ENCODE measurements around the gene KRTAP9-6.

DNA sequence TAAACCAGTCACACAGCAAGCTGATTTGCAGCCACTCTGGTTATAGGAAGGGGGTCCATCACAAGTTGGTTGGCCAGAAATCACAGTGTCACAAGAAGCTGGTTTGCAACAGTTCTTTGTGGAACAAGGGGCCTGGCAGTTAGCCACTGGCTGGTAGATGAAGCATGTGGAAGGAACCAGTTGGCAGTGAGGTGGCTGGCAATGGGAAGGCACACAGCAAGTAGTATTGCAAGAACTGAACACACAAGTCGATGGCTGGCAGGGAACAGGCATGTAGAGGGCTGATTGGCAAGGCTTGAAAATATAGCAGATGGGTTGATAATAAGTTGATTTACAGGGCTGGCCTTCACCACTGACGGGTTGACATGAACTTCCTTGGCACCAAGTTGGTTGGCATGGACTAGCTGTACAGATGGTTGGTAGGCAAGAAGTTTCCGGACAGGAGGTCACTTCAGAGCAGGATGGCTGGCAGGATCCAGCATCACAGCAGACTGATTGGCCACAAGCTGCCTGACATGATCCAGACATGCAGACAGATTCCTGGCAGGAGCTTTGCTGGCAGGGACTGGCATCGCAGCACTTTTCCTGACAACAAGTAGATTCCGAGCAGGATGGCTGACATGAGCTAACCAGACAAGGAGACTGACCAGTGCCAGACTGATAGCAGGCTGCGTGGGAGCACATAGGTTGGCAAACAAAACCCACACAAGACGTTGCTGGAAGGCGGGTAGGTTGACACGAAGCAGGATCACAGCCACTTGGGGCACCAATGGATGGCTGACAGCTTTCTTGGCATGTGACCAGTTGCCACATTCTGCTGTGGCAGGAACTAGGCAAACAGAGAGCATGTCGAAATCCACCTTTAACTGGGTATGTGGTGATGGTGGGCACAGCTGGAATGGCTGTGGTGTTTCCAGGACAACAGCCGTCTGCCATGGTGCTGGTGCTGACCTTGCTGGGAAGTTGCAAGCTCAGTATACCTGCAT lies 37.0 kb downstream of the KRTAP9-6 start, which contains the start of gene KRTAP29-1:
- TF ChIP-seq, protein P1, sequence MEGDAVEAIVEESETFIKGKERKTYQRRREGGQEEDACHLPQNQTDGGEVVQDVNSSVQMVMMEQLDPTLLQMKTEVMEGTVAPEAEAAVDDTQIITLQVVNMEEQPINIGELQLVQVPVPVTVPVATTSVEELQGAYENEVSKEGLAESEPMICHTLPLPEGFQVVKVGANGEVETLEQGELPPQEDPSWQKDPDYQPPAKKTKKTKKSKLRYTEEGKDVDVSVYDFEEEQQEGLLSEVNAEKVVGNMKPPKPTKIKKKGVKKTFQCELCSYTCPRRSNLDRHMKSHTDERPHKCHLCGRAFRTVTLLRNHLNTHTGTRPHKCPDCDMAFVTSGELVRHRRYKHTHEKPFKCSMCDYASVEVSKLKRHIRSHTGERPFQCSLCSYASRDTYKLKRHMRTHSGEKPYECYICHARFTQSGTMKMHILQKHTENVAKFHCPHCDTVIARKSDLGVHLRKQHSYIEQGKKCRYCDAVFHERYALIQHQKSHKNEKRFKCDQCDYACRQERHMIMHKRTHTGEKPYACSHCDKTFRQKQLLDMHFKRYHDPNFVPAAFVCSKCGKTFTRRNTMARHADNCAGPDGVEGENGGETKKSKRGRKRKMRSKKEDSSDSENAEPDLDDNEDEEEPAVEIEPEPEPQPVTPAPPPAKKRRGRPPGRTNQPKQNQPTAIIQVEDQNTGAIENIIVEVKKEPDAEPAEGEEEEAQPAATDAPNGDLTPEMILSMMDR (IDR thresholded peaks at IDR 0.05; ENCODE audit: insufficient read depth, low read length, poor library complexity, severe bottlenecking), result no peak
- no peak for TF ChIP-seq EZH2phosphoT487 (conservative IDR thresholded peaks at IDR 0.05; ENCODE audit: low read length)
